Adrenal gland (tissue), 12 donors: ENCODE results near the gene NKTR. TPM values are rescaled to one million over a fixed set of nuclear protein-coding genes. Genes with fewer than 3 reads are reported as not detected.
A peak's percentile ranks its signal among the peaks of the same experiment; 100 is the strongest.

ENCODE experiments used
- DNase-seq, 7 donors: peaks; one replicate each; pipeline ENCODE4 v3.0.0-alpha.2; 2019 to 2020
- H3K27ac ChIP-seq, 5 donors: fragments of 200-600 bp; sonication (generic) in 4 of 5; 1 replicate in 3 of 5; 2 replicates in 2 of 5; pipeline versions ENCODE4 v1.5.1 to v1.8.0; 2016 to 2020; ENCODE audit warnings: mild to moderate bottlenecking in 1 of 5
- H3K27me3 ChIP-seq: fragments of 200-600 bp; 2 replicates; pipeline ENCODE4 v1.8.0; 2021
- H3K36me3 ChIP-seq, 2 donors: fragments of 200-600 bp; replicated peaks in 1 of 2; 1 replicate in 1 of 2; 2 replicates in 1 of 2; pipeline versions ENCODE4 v1.5.1 to v1.8.0; 2018 to 2022
- H3K4me1 ChIP-seq, 2 donors: fragments of 200-600 bp; replicated peaks in 1 of 2; 1 replicate in 1 of 2; 2 replicates in 1 of 2; pipeline versions ENCODE4 v1.5.1 to v1.8.0; 2018 to 2021
- H3K4me3 ChIP-seq, 4 donors: fragments of 200-600 bp; sonication (generic) in 3 of 4; one replicate each; pipeline ENCODE4 v1.5.1; 2016 to 2018
- H3K9me3 ChIP-seq, 3 donors: fragments of 200-600 bp; sonication (generic) in 1 of 3; replicated peaks in 1 of 3; 1 replicate in 2 of 3; 2 replicates in 1 of 3; pipeline versions ENCODE4 v1.5.1 to v1.8.0; 2016 to 2021
- POLR2A ChIP-seq, 2 donors: fragments of 450-650 bp; IDR thresholded peaks; one replicate each; pipeline ENCODE4 v1.6.1; 2017; ENCODE audit warnings: antibody characterized with exemption in 2 of 2, mild to moderate bottlenecking in 2 of 2, moderate library complexity in 1 of 2
- WGBS, 4 donors: extraction: QIAGEN DNeasy Blood & Tissue Kit in 2 of 4; methylation state at CpG; one replicate each; pipeline versions ENCODE4 v1.1.5 to v1.1.7; 2013 to 2017; 5-methylcytosine and 5-hydroxymethylcytosine counted together
- intact Hi-C, 2 donors: fragments of 100-400 bp; cut with DNase I; formaldehyde crosslinking; loops; one replicate each; pipeline versions ENCODE4 v1.14.1 to v1.15.0; 2022 to 2023
- polyA plus RNA-seq, 3 donors: library from polyadenylated mRNA; stranded (reverse); fragments of 200-250 nt in 2 of 3; fragments of 350-450 nt in 1 of 3; fragmentation: Illumina TruSeq in 1 of 3; extraction: RNeasy Lipid Tissue Mini Kit (QIAGEN cat#74804) in 1 of 3; gene quantifications; one replicate each; pipeline ENCODE4 v1.2.3, GENCODE V29; 2013 to 2014
- total RNA-seq, 9 donors: library from RNA; depleted of rRNA in 4 of 9; stranded (reverse); fragments of >200 nt in 4 of 9; fragments of 120-200 nt in 1 of 9; fragmentation: NEBNext Ultra II Directional in 1 of 9; extraction: Animal tissue kit (Norgen Biotek cat#: 25700) in 1 of 9; gene quantifications; one replicate each; pipeline versions ENCODE4 v1.1.0 to v1.2.4, GENCODE V29; 2013 to 2023
- TF ChIP-seq, protein P1 (sequence below), 6 experiments: fragments of 450-650 bp in 4 of 6; fragments of 200-600 bp in 2 of 6; sonication (generic) in 1 of 6; IDR thresholded peaks; 1 replicate in 5 of 6; 2 replicates in 1 of 6; pipeline versions ENCODE4 v1.5.1 to v1.8.0; 2016 to 2021; ENCODE audit warnings: antibody characterized with exemption in 6 of 6, mild to moderate bottlenecking in 2 of 6, moderate library complexity in 1 of 6
- donor health status: healthy with polysubstance abuse.
- donor health status: Bipolar disorder and iron deficiency.
- donor health status: DM: yes; HTN: yes; CAD: no.
- donor health status: DM: no; HTN: no; CAD: no.
- donor health status: DM: no; HTN: no; CAD: no.
- donor health status: DM: yes; HTN: yes; CAD: no.

The NKTR gene
- total and polyA plus RNA-seq, 12 donors = 12.7 to 114 (median 50.7) TPM

DNA sequence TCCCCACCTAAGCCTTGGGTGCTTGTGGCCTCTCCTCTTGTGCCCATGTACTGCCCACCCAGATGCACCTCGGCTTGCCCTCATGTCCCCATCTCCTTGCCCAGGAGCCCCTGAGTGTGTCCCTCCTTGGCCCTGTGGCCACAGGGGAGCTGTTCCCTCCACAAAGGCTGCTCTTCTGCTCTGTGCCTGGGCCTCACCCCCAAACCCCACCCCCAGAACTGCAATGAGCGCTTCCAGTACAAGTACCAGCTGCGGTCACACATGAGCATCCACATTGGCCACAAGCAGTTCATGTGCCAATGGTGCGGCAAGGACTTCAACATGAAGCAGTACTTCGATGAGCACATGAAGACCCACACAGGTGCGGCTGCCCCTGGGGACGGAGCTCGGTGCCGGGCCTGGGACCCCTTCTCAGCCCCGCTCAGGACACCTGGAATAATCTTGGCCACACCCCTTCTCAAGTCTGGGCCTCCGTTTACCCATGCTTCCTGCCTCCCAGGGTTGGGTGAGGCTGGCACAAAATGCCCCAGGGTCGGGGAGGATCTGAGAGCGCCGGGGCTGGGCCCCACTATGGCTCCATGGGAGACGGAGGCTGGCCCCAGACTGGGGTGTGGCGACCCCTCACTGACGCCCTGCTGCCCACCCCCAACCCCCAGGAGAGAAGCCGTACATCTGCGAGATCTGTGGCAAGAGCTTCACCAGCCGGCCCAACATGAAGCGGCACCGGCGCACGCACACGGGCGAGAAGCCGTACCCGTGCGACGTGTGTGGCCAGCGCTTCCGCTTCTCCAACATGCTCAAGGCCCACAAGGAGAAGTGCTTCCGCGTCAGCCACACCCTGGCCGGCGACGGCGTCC, 63.3 kb downstream of the NKTR start:
- H3K27me3 ChIP-seq = no peaks in the 10 kb centered on the region
- peaks cover 0 to 21% of the 10 kb centered on the region in 2 donors for H3K4me1 ChIP-seq
- intact Hi-C loops = loop anchor here in 1 of 2 donors (5.0 kb wide), 1 partner anchor 78 kb away; no protein-coding TSS in a partner anchor
- peaks cover 0 to 2% of the 10 kb centered on the region in 2 donors for H3K36me3 ChIP-seq
- H3K9me3 ChIP-seq = no peaks in the 10 kb centered on the region
- H3K27ac ChIP-seq = no peak overlapping the region
- 82 to 93% (median 87%) methylated on average over 10 to 38 of the region's 38 CpGs for WGBS, 4 donors
- H3K4me3 ChIP-seq = no peak overlapping the region
- TF ChIP-seq POLR2A (IDR thresholded peaks at IDR 0.05) = no peak
- TF ChIP-seq, protein P1, sequence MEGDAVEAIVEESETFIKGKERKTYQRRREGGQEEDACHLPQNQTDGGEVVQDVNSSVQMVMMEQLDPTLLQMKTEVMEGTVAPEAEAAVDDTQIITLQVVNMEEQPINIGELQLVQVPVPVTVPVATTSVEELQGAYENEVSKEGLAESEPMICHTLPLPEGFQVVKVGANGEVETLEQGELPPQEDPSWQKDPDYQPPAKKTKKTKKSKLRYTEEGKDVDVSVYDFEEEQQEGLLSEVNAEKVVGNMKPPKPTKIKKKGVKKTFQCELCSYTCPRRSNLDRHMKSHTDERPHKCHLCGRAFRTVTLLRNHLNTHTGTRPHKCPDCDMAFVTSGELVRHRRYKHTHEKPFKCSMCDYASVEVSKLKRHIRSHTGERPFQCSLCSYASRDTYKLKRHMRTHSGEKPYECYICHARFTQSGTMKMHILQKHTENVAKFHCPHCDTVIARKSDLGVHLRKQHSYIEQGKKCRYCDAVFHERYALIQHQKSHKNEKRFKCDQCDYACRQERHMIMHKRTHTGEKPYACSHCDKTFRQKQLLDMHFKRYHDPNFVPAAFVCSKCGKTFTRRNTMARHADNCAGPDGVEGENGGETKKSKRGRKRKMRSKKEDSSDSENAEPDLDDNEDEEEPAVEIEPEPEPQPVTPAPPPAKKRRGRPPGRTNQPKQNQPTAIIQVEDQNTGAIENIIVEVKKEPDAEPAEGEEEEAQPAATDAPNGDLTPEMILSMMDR (IDR thresholded peaks at IDR 0.05) = no peak
- peak in 2 of 7 donors; percentile 11 to 53 for DNase-seq

DNA sequence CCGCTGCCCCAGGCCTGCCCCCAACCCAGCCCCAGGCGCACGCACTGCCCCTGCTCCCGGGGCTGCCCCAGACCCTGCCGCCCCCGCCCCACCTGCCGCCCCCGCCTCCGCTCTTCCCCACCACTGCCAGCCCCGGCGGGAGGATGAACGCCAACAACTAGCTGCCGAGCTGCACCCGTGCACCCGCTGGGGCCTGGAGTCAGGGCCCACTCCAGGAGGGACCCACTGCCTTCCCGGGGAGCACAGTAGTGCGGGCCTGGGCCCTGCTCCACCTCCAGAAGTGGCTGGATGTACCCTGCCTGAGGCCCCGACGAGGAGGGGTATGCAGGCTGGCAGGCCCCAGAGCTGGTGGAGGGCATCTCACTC, 63.9 kb downstream of the NKTR start:
- Histone ChIP-seq H3K27me3 (no peaks in the 10 kb centered on the region), H3K9me3 (no peaks in the 10 kb centered on the region), H3K4me3 (no peak overlapping the region), H3K36me3 (no peaks in the 10 kb centered on the region), H3K27ac (no peak overlapping the region), H3K4me1 (peaks cover 0 to 19% of the 10 kb centered on the region in 2 donors)
- peak in 1 of 7 donors; percentile 50 for DNase-seq
- intact Hi-C loops = loop anchor here in 1 of 2 donors (5.0 kb wide), 1 partner anchor 78 kb away; no protein-coding TSS in a partner anchor
- WGBS, 4 donors = 82 to 89% (median 88%) methylated on average over 2 to 19 of the region's 19 CpGs
- no peak for TF ChIP-seq POLR2A (IDR thresholded peaks at IDR 0.05)
- TF ChIP-seq, protein P1 (IDR thresholded peaks at IDR 0.05) = no peak

DNA sequence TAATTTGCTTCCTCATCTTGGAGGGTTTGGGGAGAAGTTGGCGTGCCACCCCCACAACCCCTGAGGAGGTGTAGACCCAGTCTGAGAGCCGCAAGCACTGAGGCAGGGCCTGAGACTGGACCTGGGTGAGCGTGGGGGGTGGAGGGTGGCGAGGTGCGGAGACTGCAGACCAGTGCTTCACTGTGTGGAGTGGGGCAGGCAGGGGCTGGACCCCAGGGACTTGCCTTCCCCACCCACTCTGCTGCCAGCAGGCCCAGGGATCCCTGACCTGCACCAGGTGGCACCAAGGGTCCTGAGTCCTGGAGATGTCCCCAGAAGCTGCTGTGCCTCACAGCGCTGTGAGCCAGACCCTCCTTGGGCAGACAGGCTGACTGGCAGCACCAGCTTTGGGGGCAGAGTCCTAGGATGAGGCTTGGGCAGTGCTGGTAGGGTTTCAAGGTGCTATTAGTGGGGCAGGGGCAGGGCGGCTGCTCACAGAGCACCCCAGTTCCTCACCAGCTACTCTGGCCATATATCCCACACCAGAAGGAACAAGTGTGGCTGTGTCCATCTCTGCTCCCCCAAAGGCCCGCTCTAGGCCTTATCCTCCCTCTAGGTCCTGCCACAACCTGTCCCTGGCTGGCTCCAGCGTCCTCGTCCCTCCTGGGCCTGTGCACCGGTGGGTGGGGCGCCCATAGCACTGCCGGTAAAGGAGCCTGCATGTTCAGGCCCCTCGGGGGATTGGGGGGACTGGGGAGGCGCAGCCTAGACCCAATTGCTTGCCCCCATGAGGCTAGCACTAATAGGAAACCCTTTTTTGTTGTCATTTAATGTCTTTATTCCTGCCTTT, 64.8 kb downstream of the NKTR start:
- TF ChIP-seq, protein P1 (IDR thresholded peaks at IDR 0.05) = no peak
- TF ChIP-seq POLR2A (IDR thresholded peaks at IDR 0.05) = no peak
- peaks cover 0 to 10% of the 10 kb centered on the region in 2 donors for H3K4me1 ChIP-seq
- 77 to 84% (median 79%) methylated on average over 9 to 15 of the region's 15 CpGs for WGBS, 4 donors
- no peaks in the 10 kb centered on the region for H3K36me3 ChIP-seq
- intact Hi-C loops = no loop called here
- peak in 3 of 7 donors; percentile 11 to 52 (median 15) for DNase-seq
- no peaks in the 10 kb centered on the region for H3K27me3 ChIP-seq
- no peaks in the 10 kb centered on the region for H3K9me3 ChIP-seq
- H3K27ac ChIP-seq = no peak overlapping the region
- H3K4me3 ChIP-seq = no peak overlapping the region

DNA sequence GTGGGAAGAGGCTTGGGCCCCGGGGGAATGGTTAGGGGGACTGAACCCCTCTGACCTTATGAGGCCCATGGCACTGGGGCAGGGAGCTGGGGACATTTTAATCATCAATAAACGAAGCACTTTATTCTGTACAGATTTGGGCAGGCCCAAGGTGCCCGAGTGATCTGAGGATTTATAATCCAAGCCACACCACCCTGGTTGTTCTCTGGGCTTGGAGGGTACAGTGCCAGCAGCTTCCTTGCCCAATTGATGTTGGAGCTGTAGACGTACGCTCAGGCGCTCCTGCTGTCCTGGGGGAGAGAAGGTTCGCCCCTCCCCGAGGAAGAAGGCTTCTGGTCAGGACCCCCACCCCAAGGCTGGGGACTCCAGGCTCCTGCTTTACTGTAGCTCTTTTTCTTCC, 65.5 kb downstream of the NKTR start:
- no peak overlapping the region for H3K27ac ChIP-seq
- no peaks in the 10 kb centered on the region for H3K27me3 ChIP-seq
- no peaks in the 10 kb centered on the region for H3K36me3 ChIP-seq
- WGBS, 4 donors = 54 to 72% (median 58%) methylated on average over 7 to 8 of the region's 8 CpGs
- H3K9me3 ChIP-seq = no peaks in the 10 kb centered on the region
- TF ChIP-seq, protein P1 (IDR thresholded peaks at IDR 0.05) = no peak
- no peak for TF ChIP-seq POLR2A (IDR thresholded peaks at IDR 0.05)
- peaks cover 0 to 6% of the 10 kb centered on the region in 2 donors for H3K4me1 ChIP-seq
- H3K4me3 ChIP-seq = no peak overlapping the region
- intact Hi-C loops = no loop called here
- peak in 1 of 7 donors; percentile 13 for DNase-seq
